Fibroblast of lung (primary cell): Measurements from ENCODE around the gene CXCL5. TPM values are rescaled to one million over a fixed set of nuclear protein-coding genes. Genes with fewer than 3 reads are reported as not detected.

Experiments
- DNase-seq, 2 donors: peaks; one replicate each; pipeline versions ENCODE4 v3.0.0 to v3.0.0-alpha.2; 2010; ENCODE audit warnings: low read depth in 2 of 2
- H2AFZ ChIP-seq: 2 replicates; pipeline ENCODE4 v1.5.1; 2012; ENCODE audit warnings: low read length, control low read depth, inconsistent platforms
- H3K27ac ChIP-seq: 2 replicates; pipeline ENCODE4 v1.5.1; 2011; ENCODE audit warnings: low read length, control low read depth; ENCODE audit not compliant: insufficient read depth
- H3K27me3 ChIP-seq: 2 replicates; pipeline ENCODE4 v1.5.1; 2011; ENCODE audit warnings: mild to moderate bottlenecking, low read length; ENCODE audit not compliant: control insufficient read depth, insufficient read depth
- H3K36me3 ChIP-seq: 2 replicates; pipeline ENCODE4 v1.5.1; 2011; ENCODE audit warnings: low read length; ENCODE audit not compliant: control insufficient read depth, insufficient read depth
- H3K4me1 ChIP-seq: 2 replicates; pipeline ENCODE4 v1.5.1; 2011; ENCODE audit warnings: low read length; ENCODE audit not compliant: control insufficient read depth, insufficient read depth; ENCODE audit errors: extremely low read depth
- H3K4me2 ChIP-seq: 2 replicates; pipeline ENCODE4 v1.5.1; 2011; ENCODE audit warnings: low read length, control low read depth; ENCODE audit not compliant: insufficient read depth; ENCODE audit errors: extremely low read depth
- H3K4me3 ChIP-seq, 4 experiments: fragments of 200-600 bp in 1 of 4; sonication (generic) in 1 of 4; replicated peaks in 1 of 4; 2 replicates each; pipeline ENCODE4 v1.5.1; 2011 to 2016; ENCODE audit warnings: low read length in 4 of 4, low read depth in 3 of 4, mild to moderate bottlenecking in 3 of 4, control low read depth in 2 of 4, inconsistent platforms in 1 of 4, mixed read lengths in 1 of 4; ENCODE audit not compliant: insufficient read depth in 1 of 4; ENCODE audit errors: control extremely low read depth in 1 of 4
- H3K79me2 ChIP-seq: 2 replicates; pipeline ENCODE4 v1.5.1; 2012; ENCODE audit warnings: mild to moderate bottlenecking, low read length, inconsistent platforms; ENCODE audit not compliant: control insufficient read depth, insufficient read depth
- H3K9ac ChIP-seq: 2 replicates; pipeline ENCODE4 v1.5.1; 2011; ENCODE audit warnings: mild to moderate bottlenecking, low read length, control low read depth; ENCODE audit not compliant: insufficient read depth
- H3K9me3 ChIP-seq: 2 replicates; pipeline ENCODE4 v1.5.1; 2012; ENCODE audit warnings: low read depth, low read length; ENCODE audit not compliant: control insufficient read depth, insufficient read depth
- H4K20me1 ChIP-seq: 2 replicates; pipeline ENCODE4 v1.5.1; 2011; ENCODE audit warnings: low read length; ENCODE audit not compliant: control insufficient read depth, insufficient read depth; ENCODE audit errors: extremely low read depth
- EZH2 ChIP-seq: IDR thresholded peaks from 2 replicates; pipeline ENCODE4 v1.5.1; 2012; ENCODE audit warnings: low read length, control low read depth, mild to moderate bottlenecking; ENCODE audit errors: missing control alignments
- polyA plus RNA-seq, 2 donors: library from polyadenylated mRNA; depleted of rRNA in 1 of 2; stranded (reverse) in 1 of 2; unstranded in 1 of 2; fragments of >200 nt; gene quantifications; 2 replicates each; pipeline ENCODE4 v1.2.1, GENCODE V29; 2011 to 2012; ENCODE audit warnings: missing spikeins in 1 of 2
- total RNA-seq: library from RNA; depleted of rRNA; stranded (reverse); fragments of >200 nt; gene quantifications from 2 replicates; pipeline ENCODE4 v1.2.1, GENCODE V29; 2014
- TF ChIP-seq, protein P1 (sequence below), 2 donors: IDR thresholded peaks in 1 of 2; conservative IDR thresholded peaks in 1 of 2; 1 replicate in 1 of 2; 2 replicates in 1 of 2; pipeline ENCODE4 v1.5.1; 2011 to 2012; ENCODE audit warnings: low read length in 2 of 2, control low read depth in 1 of 2, inconsistent platforms in 1 of 2, low read depth in 1 of 2, mild to moderate bottlenecking in 1 of 2

CXCL5 gene
- total and polyA plus RNA-seq, 2 donors (not counting 1 experiment from before 2014, with no cell fraction given), result 0.24 to 0.66 TPM

DNA sequence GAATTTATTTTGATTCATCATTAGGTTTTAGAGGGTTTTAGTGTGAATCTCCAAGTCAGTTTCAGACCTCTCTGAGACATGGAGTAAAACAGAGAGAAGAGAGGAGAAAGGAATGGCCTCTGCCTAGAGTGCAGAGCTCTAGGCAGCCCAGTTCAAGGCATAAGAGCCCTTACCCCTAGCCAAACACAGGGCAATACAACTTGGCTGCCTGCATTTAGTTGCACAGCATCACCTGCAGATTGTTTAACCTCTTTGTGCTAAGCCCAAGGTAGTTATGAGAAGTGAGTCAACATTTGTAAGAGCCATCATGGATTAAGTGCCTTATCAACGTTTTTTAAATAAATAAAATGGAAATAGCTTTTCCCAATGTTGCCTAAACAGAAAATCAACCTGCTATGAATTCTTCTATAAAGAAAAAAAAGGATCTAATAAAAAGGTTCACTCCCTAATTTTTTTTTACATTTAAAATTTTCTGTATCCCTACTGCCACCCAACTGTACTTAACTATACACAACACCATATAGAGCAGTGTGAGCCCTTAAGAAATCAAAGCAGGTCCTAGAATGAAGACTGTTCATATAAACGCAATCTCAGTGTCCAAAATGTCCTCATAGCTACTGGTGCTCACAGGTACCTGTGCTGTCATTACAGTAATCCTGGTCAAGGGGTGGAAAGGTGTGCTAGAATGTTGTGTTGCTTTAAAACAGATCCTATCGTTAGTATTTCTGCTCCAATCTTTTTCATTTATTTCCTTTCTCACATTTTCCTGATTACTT is 52.6 kb downstream of the CXCL5 start:
- Histone ChIP-seq H3K79me2 (no peaks in the 10 kb centered on the region), H4K20me1 (no peaks in the 10 kb centered on the region), H3K4me3 (no peak overlapping the region), H3K27me3 (peaks cover 8% of the 10 kb centered on the region), H3K9me3 (no peaks in the 10 kb centered on the region), H3K4me2 (no peak overlapping the region), H3K27ac (no peak overlapping the region), H3K9ac (no peak overlapping the region), H2AFZ (no peak overlapping the region), H3K36me3 (no peaks in the 10 kb centered on the region), H3K4me1 (peaks cover 2% of the 10 kb centered on the region)
- TF ChIP-seq, protein P1, sequence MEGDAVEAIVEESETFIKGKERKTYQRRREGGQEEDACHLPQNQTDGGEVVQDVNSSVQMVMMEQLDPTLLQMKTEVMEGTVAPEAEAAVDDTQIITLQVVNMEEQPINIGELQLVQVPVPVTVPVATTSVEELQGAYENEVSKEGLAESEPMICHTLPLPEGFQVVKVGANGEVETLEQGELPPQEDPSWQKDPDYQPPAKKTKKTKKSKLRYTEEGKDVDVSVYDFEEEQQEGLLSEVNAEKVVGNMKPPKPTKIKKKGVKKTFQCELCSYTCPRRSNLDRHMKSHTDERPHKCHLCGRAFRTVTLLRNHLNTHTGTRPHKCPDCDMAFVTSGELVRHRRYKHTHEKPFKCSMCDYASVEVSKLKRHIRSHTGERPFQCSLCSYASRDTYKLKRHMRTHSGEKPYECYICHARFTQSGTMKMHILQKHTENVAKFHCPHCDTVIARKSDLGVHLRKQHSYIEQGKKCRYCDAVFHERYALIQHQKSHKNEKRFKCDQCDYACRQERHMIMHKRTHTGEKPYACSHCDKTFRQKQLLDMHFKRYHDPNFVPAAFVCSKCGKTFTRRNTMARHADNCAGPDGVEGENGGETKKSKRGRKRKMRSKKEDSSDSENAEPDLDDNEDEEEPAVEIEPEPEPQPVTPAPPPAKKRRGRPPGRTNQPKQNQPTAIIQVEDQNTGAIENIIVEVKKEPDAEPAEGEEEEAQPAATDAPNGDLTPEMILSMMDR (conservative IDR thresholded peaks at IDR 0.05 in 1 of 2, IDR thresholded peaks at IDR 0.05 in 1 of 2; ENCODE audit: low read depth in 1 of 2, low read length in 2 of 2), result no peak
- TF ChIP-seq EZH2, result no peak
- no peak for DNase-seq

Other genes starting within 250 kb of the CXCL5 start
- gene CXCL6, start 162.0 kb downstream of the CXCL5 start, total RNA-seq, result 0.17 and 0.77 TPM in 2 replicates
- gene CXCL6, start 162.0 kb downstream of the CXCL5 start, polyA plus RNA-seq, result 0.23 and 0.66 TPM in 2 replicates
- gene PF4V1, start 145.4 kb downstream of the CXCL5 start, total RNA-seq, result not detected in 2 replicates
- gene PF4V1, start 145.4 kb downstream of the CXCL5 start, polyA plus RNA-seq, result not detected in 2 replicates
- 1.5 and 2.3 TPM in 2 replicates for gene CXCL1, start 129.3 kb downstream of the CXCL5 start, total RNA-seq
- gene CXCL1, start 129.3 kb downstream of the CXCL5 start, polyA plus RNA-seq, result 1.2 and 1.4 TPM in 2 replicates
- not detected in 2 replicates for gene PF4, start 16.6 kb downstream of the CXCL5 start, total RNA-seq
- gene PF4, start 16.6 kb downstream of the CXCL5 start, polyA plus RNA-seq, result not detected in 2 replicates
- not detected in 2 replicates for gene PPBP, start 10.5 kb downstream of the CXCL5 start, total RNA-seq
- gene PPBP, start 10.5 kb downstream of the CXCL5 start, polyA plus RNA-seq, result not detected in 2 replicates
- gene CXCL3, start 40.0 kb upstream of the CXCL5 start, total RNA-seq, result 1.3 and 2.5 TPM in 2 replicates
- gene CXCL3, start 40.0 kb upstream of the CXCL5 start, polyA plus RNA-seq, result 0.51 and 1.9 TPM in 2 replicates
- gene CXCL2, start 100.5 kb upstream of the CXCL5 start, total RNA-seq, result 2.8 and 4.4 TPM in 2 replicates
- 0.25 and 2.1 TPM in 2 replicates for gene CXCL2, start 100.5 kb upstream of the CXCL5 start, polyA plus RNA-seq
- gene MTHFD2L, start 159.4 kb upstream of the CXCL5 start, total RNA-seq, result 12.1 and 13.0 TPM in 2 replicates
- 4.4 and 5.2 TPM in 2 replicates for gene MTHFD2L, start 159.4 kb upstream of the CXCL5 start, polyA plus RNA-seq